Immature natural killer cell (primary cell): Measurements from ENCODE around the gene IFRD2. TPM values are rescaled to one million over a fixed set of nuclear protein-coding genes. Genes with fewer than 3 reads are reported as not detected.

Source experiments
- DNase-seq, 3 donors: peaks; one replicate each; pipeline ENCODE4 v3.0.0; 2022; ENCODE audit warnings: mixed read lengths in 1 of 3
- H3K27ac Mint-ChIP-seq, 6 donors: one replicate each; pipeline ENCODE4 v1.8.0; 2020; ENCODE audit warnings: mixed read lengths in 6 of 6, mild to moderate bottlenecking in 5 of 6, inconsistent platforms in 4 of 6, moderate library complexity in 3 of 6
- H3K27me3 Mint-ChIP-seq, 3 donors: one replicate each; pipeline ENCODE4 v1.8.0; 2020 to 2021; ENCODE audit warnings: low read depth in 3 of 3, mild to moderate bottlenecking in 3 of 3, mixed read lengths in 3 of 3, moderate library complexity in 3 of 3, inconsistent platforms in 1 of 3
- H3K36me3 Mint-ChIP-seq, 3 donors: one replicate each; pipeline ENCODE4 v1.8.0; 2020; ENCODE audit warnings: mixed read lengths in 3 of 3, inconsistent platforms in 2 of 3, mild to moderate bottlenecking in 2 of 3
- H3K4me1 Mint-ChIP-seq, 2 donors: one replicate each; pipeline ENCODE4 v1.8.0; 2020; ENCODE audit warnings: inconsistent platforms in 2 of 2, mild to moderate bottlenecking in 2 of 2, mixed read lengths in 2 of 2, moderate library complexity in 1 of 2
- H3K4me3 Mint-ChIP-seq, 5 donors: one replicate each; pipeline ENCODE4 v1.8.0; 2020; ENCODE audit warnings: mild to moderate bottlenecking in 5 of 5, mixed read lengths in 5 of 5, inconsistent platforms in 3 of 5, moderate library complexity in 3 of 5
- H3K9me3 Mint-ChIP-seq, 6 donors: one replicate each; pipeline ENCODE4 v1.8.0; 2020; ENCODE audit warnings: mild to moderate bottlenecking in 6 of 6, mixed read lengths in 6 of 6, inconsistent platforms in 4 of 6, moderate library complexity in 3 of 6
- polyA plus RNA-seq, 3 donors: library from polyadenylated mRNA; unstranded; fragments of 300-500 nt; fragmentation: Illumina TruSeq; gene quantifications; one replicate each; pipeline ENCODE4 v1.2.3, GENCODE V29; 2021

IFRD2 gene
- polyA plus RNA-seq, 3 donors from 2014 or later: 38.0 to 54.3 (median 51.3) TPM

GRCh38 chr3:50260942-50261441 lies 31.2 kb downstream of the IFRD2 start:
- H3K9me3 Mint-ChIP-seq: no peaks in the 10 kb centered on the region
- H3K4me1 Mint-ChIP-seq: peaks cover 0 to 4% of the 10 kb centered on the region in 2 donors
- H3K4me3 Mint-ChIP-seq: peak overlapping the region in 3 of 5 donors; percentile 47 to 66 (median 54)
- peak overlapping the region in 1 of 6 donors; percentile 73 for H3K27ac Mint-ChIP-seq
- peaks cover 4 to 11% (median 7%) of the 10 kb centered on the region in 3 donors for H3K36me3 Mint-ChIP-seq
- no peak for DNase-seq
- peaks cover 2 to 5% (median 5%) of the 10 kb centered on the region in 3 donors for H3K27me3 Mint-ChIP-seq

DNA sequence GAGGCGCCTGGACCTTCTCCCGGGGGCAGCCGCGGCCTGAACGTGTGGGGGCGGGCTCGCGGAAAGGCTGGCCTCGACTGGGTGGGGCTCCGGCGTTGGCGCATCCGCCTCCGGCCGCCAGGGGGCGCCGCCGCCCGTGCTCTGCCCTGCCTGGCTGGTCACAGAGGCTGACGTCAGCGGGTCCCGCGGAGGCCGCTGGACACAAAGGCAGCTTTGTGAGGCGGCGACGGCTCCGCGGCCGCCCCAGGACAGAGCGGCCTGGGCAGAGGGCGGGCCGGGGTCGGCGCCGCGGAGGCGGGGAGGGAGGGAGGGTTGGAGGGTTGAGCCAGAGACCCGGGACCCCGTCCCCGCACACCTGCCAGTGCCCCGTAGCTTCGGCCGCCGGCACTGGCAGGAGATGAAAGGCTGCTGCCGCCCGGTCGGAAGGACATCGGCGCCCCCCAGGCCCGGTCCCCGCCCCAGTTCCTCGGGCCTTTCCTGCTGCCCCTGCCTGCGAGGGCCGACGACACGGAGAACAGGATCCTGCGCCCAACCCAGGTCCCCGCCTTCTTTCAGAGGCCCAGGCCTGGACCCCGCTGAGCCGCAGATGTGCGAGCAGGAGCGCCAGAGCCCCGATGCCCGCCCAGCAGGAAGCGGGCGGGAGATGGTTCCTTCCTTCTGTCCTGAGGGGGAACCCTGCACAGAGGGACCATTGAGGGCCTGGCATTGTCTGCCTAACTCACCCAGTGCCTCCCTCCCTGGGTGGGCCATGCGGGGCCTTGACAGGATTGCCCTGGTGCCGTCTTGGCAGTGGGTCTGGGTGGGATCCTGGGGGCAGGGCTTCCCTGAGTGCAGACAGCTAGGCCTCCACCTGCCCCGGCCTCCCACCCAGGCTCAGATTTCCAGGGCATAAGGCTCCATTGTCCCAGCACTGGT lies 31.9 kb downstream of the IFRD2 start:
- peaks cover 2 to 5% (median 5%) of the 10 kb centered on the region in 3 donors for H3K27me3 Mint-ChIP-seq
- H3K4me1 Mint-ChIP-seq: peaks cover 0 to 4% of the 10 kb centered on the region in 2 donors
- peak overlapping the region in 4 of 6 donors; percentile 28 to 84 (median 40) for H3K27ac Mint-ChIP-seq
- peak; percentile 86 to 88 (median 88) for DNase-seq
- H3K9me3 Mint-ChIP-seq: no peaks in the 10 kb centered on the region
- H3K36me3 Mint-ChIP-seq: peaks cover 4 to 11% (median 7%) of the 10 kb centered on the region in 3 donors
- H3K4me3 Mint-ChIP-seq: peak overlapping the region; percentile 54 to 76 (median 66)

GRCh38 chr3:50259432-50260026 lies 32.7 kb downstream of the IFRD2 start:
- no peaks in the 10 kb centered on the region for H3K9me3 Mint-ChIP-seq

GRCh38 chr3:50258979-50259378 lies 33.2 kb downstream of the IFRD2 start:
- Mint-ChIP-seq H3K4me1 (peaks cover 1 to 12% of the 10 kb centered on the region in 2 donors), H3K27me3 (peaks cover under 1 to 5% (median 5%) of the 10 kb centered on the region in 3 donors), H3K36me3 (peaks cover 4 to 11% (median 7%) of the 10 kb centered on the region in 3 donors), H3K9me3 (no peaks in the 10 kb centered on the region), H3K27ac (peak overlapping the region in 1 of 6 donors; percentile 5), H3K4me3 (no peak overlapping the region)
- no peak for DNase-seq

More at GRCh38 chr3:50259432-50260026, 32.7 kb downstream of the IFRD2 start:
- DNase-seq: no peak
- H3K4me3 Mint-ChIP-seq: peak overlapping the region; percentile 54 to 76 (median 66)
- peaks cover 4 to 11% (median 7%) of the 10 kb centered on the region in 3 donors for H3K36me3 Mint-ChIP-seq
- H3K27ac Mint-ChIP-seq: peak overlapping the region in 5 of 6 donors; percentile 26 to 84 (median 65)
- H3K4me1 Mint-ChIP-seq: peaks cover 0 to 6% of the 10 kb centered on the region in 2 donors
- peaks cover 2 to 5% (median 5%) of the 10 kb centered on the region in 3 donors for H3K27me3 Mint-ChIP-seq

DNA sequence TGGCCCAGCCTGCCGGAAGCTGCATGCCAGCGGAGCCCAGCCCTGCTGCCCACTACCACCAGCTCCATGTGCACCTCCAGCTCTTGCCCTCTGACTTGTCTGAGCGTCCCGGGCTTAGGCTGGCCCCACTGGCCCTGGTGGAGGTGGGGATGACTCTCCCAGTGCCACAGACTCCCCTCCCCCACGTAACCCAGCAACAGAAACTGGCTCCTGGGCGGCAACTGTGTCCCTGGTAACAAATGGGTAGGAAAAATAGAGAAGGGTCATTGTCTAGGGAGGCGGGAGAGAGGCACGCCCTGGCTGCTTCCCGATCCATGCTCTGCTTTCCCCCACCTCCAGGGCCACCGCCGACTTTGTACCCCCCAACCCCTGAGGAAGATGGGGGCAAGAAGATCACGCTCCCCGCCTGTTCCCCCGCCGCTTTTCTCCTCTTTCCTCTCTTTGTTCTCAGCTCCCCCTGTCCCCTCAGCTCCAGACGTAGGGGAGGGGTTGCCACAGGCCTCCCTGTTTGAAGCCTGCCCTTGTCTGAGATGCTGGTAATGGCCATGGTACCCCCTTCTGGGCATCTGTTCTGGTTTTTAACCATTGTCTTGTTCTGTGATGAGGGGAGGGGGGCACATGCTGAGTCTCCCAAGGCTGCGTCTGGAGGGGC lies 34.1 kb downstream of the IFRD2 start:
- Mint-ChIP-seq H3K4me3 (peak overlapping the region in 1 of 5 donors; percentile 4), H3K36me3 (peaks cover 4 to 11% (median 7%) of the 10 kb centered on the region in 3 donors), H3K4me1 (peaks cover 5 to 19% of the 10 kb centered on the region in 2 donors), H3K27ac (peak overlapping the region in 2 of 6 donors; percentile 29 to 74), H3K27me3 (peaks cover 0 to 5% (median 3%) of the 10 kb centered on the region in 3 donors), H3K9me3 (no peaks in the 10 kb centered on the region)
- DNase-seq: no peak

- DNase-seq: no peak
- Mint-ChIP-seq H3K4me1 (peaks cover 5 to 20% of the 10 kb centered on the region in 2 donors), H3K4me3 (no peak overlapping the region), H3K27me3 (peaks cover 0 to 5% (median 1%) of the 10 kb centered on the region in 3 donors), H3K27ac (peak overlapping the region in 2 of 6 donors; percentile 9 to 58), H3K9me3 (no peaks in the 10 kb centered on the region), H3K36me3 (peaks cover 4 to 11% (median 7%) of the 10 kb centered on the region in 3 donors)
Observed at GRCh38 chr3:50256978-50257890, 35.0 kb downstream of the IFRD2 start.

DNA sequence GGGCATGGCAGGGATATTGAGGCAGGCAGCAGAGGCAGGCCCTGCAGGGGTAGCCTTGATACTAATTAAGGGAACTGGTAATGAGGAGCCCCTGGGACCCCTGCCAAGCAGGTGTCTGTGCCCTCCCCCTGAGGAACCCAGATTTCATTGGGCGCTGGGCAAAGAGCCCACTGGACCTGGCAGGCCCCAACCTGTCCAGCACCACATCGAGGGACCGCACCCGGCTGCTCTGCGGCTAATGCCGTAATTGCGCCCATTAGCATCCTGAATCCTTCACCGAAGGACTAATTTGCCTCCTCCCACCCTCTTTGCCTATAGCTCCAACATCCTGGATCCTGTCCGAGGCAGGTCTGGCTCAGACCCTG lies 37.0 kb downstream of the IFRD2 start:
- Mint-ChIP-seq H3K36me3 (peaks cover 4 to 11% (median 7%) of the 10 kb centered on the region in 3 donors), H3K4me3 (no peak overlapping the region), H3K4me1 (peaks cover 19 to 30% of the 10 kb centered on the region in 2 donors), H3K27me3 (peaks cover 0 to 3% (median 1%) of the 10 kb centered on the region in 3 donors), H3K27ac (peak overlapping the region in 1 of 6 donors; percentile 50), H3K9me3 (no peaks in the 10 kb centered on the region)
- no peak for DNase-seq

DNA sequence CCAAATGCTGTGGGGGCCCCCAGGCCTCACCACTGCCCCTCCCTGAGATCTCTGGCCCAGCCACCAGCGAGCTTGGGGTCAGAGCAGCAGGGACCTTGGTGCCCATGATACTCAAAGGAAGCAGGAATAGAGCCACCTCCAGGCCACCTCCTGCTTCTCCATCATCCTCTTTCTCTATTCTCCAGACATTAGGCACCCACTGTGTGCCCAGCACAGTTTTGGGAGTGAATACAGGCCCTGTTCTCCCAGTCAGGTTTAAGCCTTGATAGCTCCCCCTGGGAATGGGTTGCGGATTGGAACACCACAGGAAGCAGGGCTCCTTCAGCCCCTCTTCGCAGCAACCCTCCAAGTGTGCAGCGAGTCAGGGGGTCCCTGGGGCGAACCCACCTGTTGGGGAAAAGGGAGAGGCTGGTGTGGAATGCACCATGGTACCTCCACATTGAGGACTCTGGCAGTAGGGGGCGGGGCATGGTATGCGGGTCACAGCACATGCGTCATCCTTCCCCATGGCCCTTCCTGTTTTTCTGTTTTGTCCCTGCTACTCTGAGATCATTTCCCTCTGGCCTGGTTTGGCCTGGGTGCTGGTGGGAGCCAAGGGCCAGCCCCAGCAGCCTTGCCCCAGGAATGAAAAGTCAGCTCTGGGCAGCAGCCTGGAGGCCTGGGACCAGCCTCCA lies 37.5 kb downstream of the IFRD2 start:
- H3K4me3 Mint-ChIP-seq: no peak overlapping the region
- peaks cover 4 to 11% (median 7%) of the 10 kb centered on the region in 3 donors for H3K36me3 Mint-ChIP-seq
- DNase-seq: no peak
- peaks cover 24 to 34% of the 10 kb centered on the region in 2 donors for H3K4me1 Mint-ChIP-seq
- peak overlapping the region in 4 of 6 donors; percentile 39 to 55 (median 50) for H3K27ac Mint-ChIP-seq
- peaks cover 0 to 5% (median 1%) of the 10 kb centered on the region in 3 donors for H3K27me3 Mint-ChIP-seq
- no peaks in the 10 kb centered on the region for H3K9me3 Mint-ChIP-seq

GRCh38 chr3:50251220-50251619 lies 41.0 kb downstream of the IFRD2 start:
- no peak for DNase-seq
- no peak overlapping the region for H3K4me3 Mint-ChIP-seq
- peaks cover 0 to 4% (median 3%) of the 10 kb centered on the region in 3 donors for H3K27me3 Mint-ChIP-seq
- no peaks in the 10 kb centered on the region for H3K36me3 Mint-ChIP-seq
- no peaks in the 10 kb centered on the region for H3K9me3 Mint-ChIP-seq
- peak overlapping the region in 5 of 6 donors; percentile 62 to 98 (median 74) for H3K27ac Mint-ChIP-seq
- peaks cover 50 to 63% of the 10 kb centered on the region in 2 donors for H3K4me1 Mint-ChIP-seq

DNA sequence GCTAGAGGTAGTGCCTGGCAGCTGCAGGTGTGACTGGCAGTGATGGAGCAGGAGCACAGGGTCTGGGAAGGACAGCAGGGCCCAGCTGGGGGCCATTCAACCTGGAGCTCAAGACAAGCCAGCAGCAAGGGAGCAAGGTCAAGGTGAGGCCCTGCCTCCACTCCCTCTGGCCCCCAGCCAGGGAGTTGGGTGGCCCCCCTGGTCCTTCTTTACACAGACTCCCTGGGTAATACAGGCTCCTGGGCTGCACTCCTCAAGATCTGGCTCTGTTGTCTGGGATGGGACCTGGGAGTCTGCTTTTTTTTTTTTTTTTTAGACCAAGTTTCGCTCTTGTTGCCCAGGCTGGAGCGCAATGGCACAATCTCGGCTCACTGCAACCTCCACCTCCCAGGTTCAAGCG lies 41.7 kb downstream of the IFRD2 start:
- no peaks in the 10 kb centered on the region for H3K9me3 Mint-ChIP-seq
- peak overlapping the region; percentile 62 to 98 (median 80) for H3K27ac Mint-ChIP-seq
- no peak for DNase-seq
- no peaks in the 10 kb centered on the region for H3K36me3 Mint-ChIP-seq
- H3K4me1 Mint-ChIP-seq: peaks cover 57 to 70% of the 10 kb centered on the region in 2 donors
- H3K27me3 Mint-ChIP-seq: peaks cover 1 to 8% (median 3%) of the 10 kb centered on the region in 3 donors
- peak overlapping the region in 1 of 5 donors; percentile 36 for H3K4me3 Mint-ChIP-seq

GRCh38 chr3:50249457-50249856 lies 42.8 kb downstream of the IFRD2 start:
- DNase-seq: no peak
- Mint-ChIP-seq H3K4me3 (no peak overlapping the region), H3K9me3 (no peaks in the 10 kb centered on the region), H3K36me3 (no peaks in the 10 kb centered on the region), H3K4me1 (peaks cover 66 to 78% of the 10 kb centered on the region in 2 donors), H3K27ac (peak overlapping the region in 5 of 6 donors; percentile 30 to 98 (median 79)), H3K27me3 (peaks cover 3 to 8% (median 3%) of the 10 kb centered on the region in 3 donors)

- H3K4me3 Mint-ChIP-seq: peak overlapping the region in 3 of 5 donors; percentile 2 to 59 (median 38)
- DNase-seq: no peak
- peak overlapping the region; percentile 86 to 98 (median 90) for H3K27ac Mint-ChIP-seq
Observed at GRCh38 chr3:50248387-50248786, 43.8 kb downstream of the IFRD2 start.

More at GRCh38 chr3:50248387-50248786, 43.8 kb downstream of the IFRD2 start:
- Mint-ChIP-seq H3K4me1 (peaks cover 72 to 78% of the 10 kb centered on the region in 2 donors), H3K9me3 (no peaks in the 10 kb centered on the region), H3K27me3 (peaks cover 3 to 11% (median 3%) of the 10 kb centered on the region in 3 donors), H3K36me3 (no peaks in the 10 kb centered on the region)
